ENCODE results near the gene BLM. TPM values are rescaled to one million over a fixed set of nuclear protein-coding genes. Genes with fewer than 3 reads are reported as not detected.

The BLM gene
- total RNA-seq, 1 experiment from 2014 or later = 41.3 TPM

GRCh38 chr15:90706394-90707327, 10.5 kb upstream of the BLM start:
- H3K18ac ChIP-seq (ENCODE audit: insufficient read length, low read depth, low read length) = no peak overlapping the region
- H3K23ac ChIP-seq (ENCODE audit: insufficient read length, low read depth, low read length) = no peak overlapping the region
- no peak overlapping the region for H3K14ac ChIP-seq (ENCODE audit: insufficient read depth, low read length)
- no peaks in the 10 kb centered on the region for H3K9me3 ChIP-seq (ENCODE audit: control insufficient read depth, low read depth, low read length)
- H3K9ac ChIP-seq (ENCODE audit: extremely low read depth, insufficient read length, low read length) = no peak overlapping the region
- no peaks in the 10 kb centered on the region for H3K23me2 ChIP-seq (ENCODE audit: insufficient read length, low read depth, low read length, poor library complexity, severe bottlenecking)
- no peak overlapping the region for H3K4me3 Mint-ChIP-seq
- H3K27me3 ChIP-seq (ENCODE audit: insufficient read depth, low read length) = no peaks in the 10 kb centered on the region
- no peaks in the 10 kb centered on the region for H3K79me2 ChIP-seq (ENCODE audit: insufficient read depth, low read length)
- no peak overlapping the region for H4K5ac ChIP-seq (ENCODE audit: insufficient read length, low read depth, low read length)
- DNase-seq = no peak
- no peak overlapping the region for H2BK20ac ChIP-seq (ENCODE audit: low read depth, low read length, poor library complexity, severe bottlenecking)
- WGBS (ENCODE audit: extremely low coverage, insufficient read length, low lambda C conversion rate) = no CpG with 5 or more reads among the region's 7 CpGs
- no peaks in the 10 kb centered on the region for H3K4me1 ChIP-seq (ENCODE audit: insufficient read depth, low read length)
- TF ChIP-seq CTCF (conservative IDR thresholded peaks at IDR 0.05) = no peak
- no peaks in the 10 kb centered on the region for H4K20me1 ChIP-seq (ENCODE audit: control insufficient read depth, insufficient read depth, insufficient read length)
- H3K79me1 ChIP-seq (ENCODE audit: insufficient read depth, low read depth, low read length, poor library complexity, severe bottlenecking) = no peaks in the 10 kb centered on the region
- H3K36me3 Mint-ChIP-seq (ENCODE audit: insufficient read depth in 1 of 3, low read depth in 3 of 3) = no peaks in the 10 kb centered on the region; a peak in 1 of 7 replicates
- no peak overlapping the region for H2BK5ac ChIP-seq (ENCODE audit: insufficient read length, low read length)
- peak overlapping the region in 1 of 3 experiments; percentile 21; a peak in 2 of 7 replicates for H3K27ac Mint-ChIP-seq
- no peak overlapping the region for H2BK12ac ChIP-seq (ENCODE audit: insufficient read length, low read depth, low read length)
- no peak overlapping the region for H2BK15ac ChIP-seq (ENCODE audit: low read depth, low read length)
- H3K4me2 ChIP-seq (ENCODE audit: insufficient read depth, insufficient read length, low read length) = no peak overlapping the region
- no peak overlapping the region for H3T11ph ChIP-seq (ENCODE audit: low read length)
- no peak overlapping the region for H3K27ac ChIP-seq (ENCODE audit: insufficient read length, low read depth, low read length)
- H3K56ac ChIP-seq (ENCODE audit: insufficient read length, low read depth, low read length) = no peak overlapping the region
- H2AK5ac ChIP-seq (ENCODE audit: insufficient read length, low read length) = no peak overlapping the region
- no peak overlapping the region for H4K8ac ChIP-seq (replicated peaks; ENCODE audit: insufficient read length, low read depth, low read length)
- no peaks in the 10 kb centered on the region for H3K27me3 Mint-ChIP-seq (ENCODE audit: low read depth)
- H3K4ac ChIP-seq (ENCODE audit: low read depth, low read length) = no peak overlapping the region
- H3K9me3 Mint-ChIP-seq = no peaks in the 10 kb centered on the region
- H3K4me1 Mint-ChIP-seq = peaks cover 0 to 5% of the 10 kb centered on the region in 2 experiments; a peak in 2 of 4 replicates
- no peak overlapping the region for H2BK120ac ChIP-seq (ENCODE audit: low read depth, low read length, poor library complexity, severe bottlenecking)
- no peak overlapping the region for H2AFZ ChIP-seq (ENCODE audit: low read length)
- H4K91ac ChIP-seq (ENCODE audit: insufficient read length, low read depth, low read length) = no peak overlapping the region

Measured in H9 (cell line).